ELR (cell line): ENCODE results near the gene KIF21B.

ENCODE experiments used
- DNase-seq: peaks from one replicate; pipeline ENCODE4 v3.0.0-alpha.2; 2015; ENCODE audit warnings: low read depth

Gene KIF21B

GRCh38 chr1:201023517-201023902 is at the start of gene KIF21B:
TSS of gene KIF21B (minus strand) at chr1:201023714. CDS start at chr1:201023383, 331 bp downstream.
- DNase-seq = peak; percentile 71

- DNase-seq = no peak
Observed at GRCh38 chr1:201072922-201073321, 49.4 kb upstream of the KIF21B start.

GRCh38 chr1:201072149-201072548 is 48.6 kb upstream of the KIF21B start:
- peak; percentile 74 for DNase-seq

GRCh38 chr1:201069636-201070035 is 46.1 kb upstream of the KIF21B start:
- no peak for DNase-seq

GRCh38 chr1:201068976-201069375 is 45.5 kb upstream of the KIF21B start:
- DNase-seq = no peak

- no peak for DNase-seq
Observed at GRCh38 chr1:201066986-201067385, 43.5 kb upstream of the KIF21B start.

GRCh38 chr1:201065686-201066085 is 42.2 kb upstream of the KIF21B start:
- DNase-seq = no peak

GRCh38 chr1:201064806-201065205 is 41.3 kb upstream of the KIF21B start:
- DNase-seq = no peak

GRCh38 chr1:201063145-201063544 is 39.6 kb upstream of the KIF21B start:
- DNase-seq = no peak

GRCh38 chr1:201062511-201063091 is 39.1 kb upstream of the KIF21B start:
- no peak for DNase-seq

- DNase-seq = no peak
Observed at GRCh38 chr1:201061886-201062285, 38.4 kb upstream of the KIF21B start.

- no peak for DNase-seq
Observed at GRCh38 chr1:201061049-201061448, 37.5 kb upstream of the KIF21B start.

GRCh38 chr1:201060586-201060985 is 37.1 kb upstream of the KIF21B start:
- DNase-seq = no peak

- no peak for DNase-seq
Observed at GRCh38 chr1:201059871-201060555, 36.5 kb upstream of the KIF21B start.

GRCh38 chr1:201059401-201059800 is 35.9 kb upstream of the KIF21B start:
- no peak for DNase-seq

GRCh38 chr1:201054091-201054543 is 30.6 kb upstream of the KIF21B start:
- no peak for DNase-seq

- DNase-seq = peak; percentile 15
Observed at GRCh38 chr1:201053155-201053860, 29.8 kb upstream of the KIF21B start.

- no peak for DNase-seq
Observed at GRCh38 chr1:201051399-201051798, 27.9 kb upstream of the KIF21B start.

- peak; percentile 17 for DNase-seq
Observed at GRCh38 chr1:201050515-201051277, 27.2 kb upstream of the KIF21B start.

GRCh38 chr1:201049248-201049831 is 25.8 kb upstream of the KIF21B start:
- no peak for DNase-seq

GRCh38 chr1:201048521-201048920 is 25.0 kb upstream of the KIF21B start:
- no peak for DNase-seq

- DNase-seq = no peak
Observed at GRCh38 chr1:201044119-201044518, 20.6 kb upstream of the KIF21B start.
